ENCODE data around the gene CYP2A13.
"Not testable (repeated sequence)": the region's sequence is repeated elsewhere in the genome, so short reads cannot be mapped to it uniquely, and the experiment has no call there.

CYP2A13 gene, protein sequence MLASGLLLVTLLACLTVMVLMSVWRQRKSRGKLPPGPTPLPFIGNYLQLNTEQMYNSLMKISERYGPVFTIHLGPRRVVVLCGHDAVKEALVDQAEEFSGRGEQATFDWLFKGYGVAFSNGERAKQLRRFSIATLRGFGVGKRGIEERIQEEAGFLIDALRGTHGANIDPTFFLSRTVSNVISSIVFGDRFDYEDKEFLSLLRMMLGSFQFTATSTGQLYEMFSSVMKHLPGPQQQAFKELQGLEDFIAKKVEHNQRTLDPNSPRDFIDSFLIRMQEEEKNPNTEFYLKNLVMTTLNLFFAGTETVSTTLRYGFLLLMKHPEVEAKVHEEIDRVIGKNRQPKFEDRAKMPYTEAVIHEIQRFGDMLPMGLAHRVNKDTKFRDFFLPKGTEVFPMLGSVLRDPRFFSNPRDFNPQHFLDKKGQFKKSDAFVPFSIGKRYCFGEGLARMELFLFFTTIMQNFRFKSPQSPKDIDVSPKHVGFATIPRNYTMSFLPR

DNA sequence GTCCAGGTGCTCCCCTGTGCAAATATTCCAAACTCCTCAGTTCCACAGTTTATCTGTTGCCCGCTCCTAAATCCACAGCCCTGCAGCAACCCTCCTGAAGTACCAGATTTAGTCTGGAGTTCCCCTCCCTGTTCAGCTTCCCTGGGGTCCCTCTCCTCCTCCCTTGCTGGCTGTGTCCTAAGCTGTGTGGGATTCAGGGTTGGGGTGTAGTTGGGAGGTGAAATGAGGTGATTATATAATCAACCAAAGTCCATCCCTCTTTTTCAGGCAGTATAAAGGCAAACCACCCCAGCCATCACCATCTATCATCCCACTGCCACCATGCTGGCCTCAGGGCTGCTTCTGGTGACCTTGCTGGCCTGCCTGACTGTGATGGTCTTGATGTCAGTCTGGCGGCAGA, at the start of gene CYP2A13:
CYP2A13 (plus strand) TSS at position 301 of the 400 bp plus-strand sequence; CDS start at position 322, 21 bp downstream.
- no peak for FAIRE-seq

GRCh38 chr19:41039806-41040205, 48.4 kb upstream of the CYP2A13 start:
- no peak for FAIRE-seq

GRCh38 chr19:41045095-41045494, 43.2 kb upstream of the CYP2A13 start:
- FAIRE-seq: not testable (repeated sequence)

DNA sequence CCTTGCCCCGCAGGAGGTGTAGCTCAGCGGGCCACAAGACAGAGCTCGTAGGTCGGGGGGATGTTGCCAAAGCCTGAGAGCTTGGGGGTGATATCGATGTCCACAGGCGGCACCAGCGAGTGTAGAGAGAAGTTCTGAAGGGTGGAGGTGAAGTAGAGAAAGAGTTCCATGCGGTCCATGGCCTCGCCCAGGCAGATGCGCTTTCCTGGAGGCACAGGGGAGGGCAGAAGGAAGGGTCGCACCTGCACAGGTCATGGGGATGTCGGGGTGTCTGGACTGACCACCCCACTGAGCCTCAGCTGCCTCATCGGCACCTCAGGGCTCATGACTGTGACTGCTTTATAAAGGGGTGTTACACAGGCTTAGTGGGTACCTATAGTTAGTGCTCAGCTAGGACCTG, 37.8 kb upstream of the CYP2A13 start:
- no peak for FAIRE-seq

DNA sequence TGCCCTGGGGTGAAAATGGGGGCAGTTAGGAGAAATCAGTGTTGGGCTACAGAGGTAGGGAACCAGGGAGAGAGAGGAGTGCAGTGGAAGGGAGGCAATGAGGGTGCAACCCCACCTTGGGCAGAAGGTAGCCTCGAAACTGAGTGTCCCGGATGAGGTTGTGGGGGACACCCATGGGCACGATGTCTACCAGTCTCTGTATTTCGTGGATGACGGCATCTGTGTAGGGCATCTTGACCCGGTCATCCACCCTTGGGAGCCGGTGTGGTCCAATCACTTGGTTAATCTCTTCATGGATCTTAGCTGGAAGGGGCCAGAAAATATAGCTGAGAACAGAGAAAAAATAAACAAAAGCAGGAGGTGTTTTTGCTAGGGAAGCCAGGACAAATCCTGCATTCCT, 36.1 kb upstream of the CYP2A13 start:
- not testable (repeated sequence) for FAIRE-seq

- FAIRE-seq: not testable (repeated sequence)
Observed at GRCh38 chr19:41053331-41053730, 34.9 kb upstream of the CYP2A13 start.

DNA sequence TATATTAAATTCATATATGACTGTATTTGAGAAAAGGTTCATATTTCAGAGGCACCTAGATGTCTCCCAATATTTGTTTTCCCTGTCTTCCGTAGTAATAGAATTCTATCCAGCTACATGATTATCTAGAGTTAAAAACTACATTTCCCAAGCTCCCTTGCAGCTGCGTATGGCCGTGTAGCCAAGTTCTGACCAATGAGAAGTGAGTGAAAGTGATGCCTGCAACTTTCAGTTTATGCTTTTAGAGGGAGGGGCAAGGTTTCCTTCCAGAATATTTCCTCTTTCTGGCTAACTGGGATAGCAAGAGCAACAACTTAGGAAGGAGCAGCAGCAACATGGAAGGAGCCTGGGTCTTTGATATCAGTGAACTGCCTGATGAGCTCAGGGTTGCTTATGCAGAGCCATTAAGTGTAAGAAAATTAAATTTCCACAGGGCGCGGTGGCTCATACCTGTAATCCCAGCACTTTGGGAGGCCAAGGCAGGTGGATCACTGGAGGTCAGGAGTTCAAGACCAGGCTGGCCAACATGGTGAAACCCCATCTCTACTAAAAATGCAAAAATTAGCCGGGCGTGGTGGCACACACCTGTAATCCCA, 23.2 kb upstream of the CYP2A13 start:
- FAIRE-seq: no peak

GRCh38 chr19:41076286-41076685, 12.0 kb upstream of the CYP2A13 start:
- FAIRE-seq: no peak

DNA sequence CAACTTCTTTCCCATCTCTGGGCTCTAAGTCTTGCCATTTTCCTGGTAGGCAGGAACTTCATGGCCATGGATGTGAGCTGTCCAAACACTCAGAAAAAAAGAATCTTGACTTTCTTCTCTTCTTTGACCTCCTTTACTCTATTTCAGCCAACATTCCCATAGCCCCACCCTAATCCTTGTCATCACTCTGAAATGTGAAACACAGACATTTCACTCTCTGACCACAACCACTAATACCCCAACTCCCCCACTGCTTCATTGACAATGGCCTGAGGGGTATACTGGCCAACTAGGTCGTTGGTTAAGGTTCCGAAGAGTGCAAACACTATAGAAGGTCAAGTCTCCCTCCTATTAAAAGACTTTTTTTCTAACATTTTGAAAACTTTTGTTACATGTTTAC, 4.7 kb upstream of the CYP2A13 start:
- no peak for FAIRE-seq

- no peak for FAIRE-seq
Observed at GRCh38 chr19:41085748-41086415, 2.4 kb upstream of the CYP2A13 start.

DNA sequence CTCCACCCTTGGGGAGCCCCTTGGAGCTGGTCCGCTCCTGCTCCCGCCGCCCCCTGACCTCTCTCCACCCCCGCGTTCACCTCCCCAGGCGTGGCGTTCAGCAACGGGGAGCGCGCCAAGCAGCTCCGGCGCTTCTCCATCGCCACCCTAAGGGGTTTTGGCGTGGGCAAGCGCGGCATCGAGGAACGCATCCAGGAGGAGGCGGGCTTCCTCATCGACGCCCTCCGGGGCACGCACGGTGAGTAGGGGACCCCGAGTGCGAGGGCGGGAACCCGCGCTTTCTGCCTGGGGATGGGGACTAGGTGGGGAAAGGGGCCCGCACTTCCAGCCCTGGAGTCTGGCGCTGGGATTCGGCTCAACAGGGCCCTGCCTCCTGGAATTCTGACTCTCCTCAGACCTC, 1.7 kb downstream of the CYP2A13 start:
- FAIRE-seq: no peak

DNA sequence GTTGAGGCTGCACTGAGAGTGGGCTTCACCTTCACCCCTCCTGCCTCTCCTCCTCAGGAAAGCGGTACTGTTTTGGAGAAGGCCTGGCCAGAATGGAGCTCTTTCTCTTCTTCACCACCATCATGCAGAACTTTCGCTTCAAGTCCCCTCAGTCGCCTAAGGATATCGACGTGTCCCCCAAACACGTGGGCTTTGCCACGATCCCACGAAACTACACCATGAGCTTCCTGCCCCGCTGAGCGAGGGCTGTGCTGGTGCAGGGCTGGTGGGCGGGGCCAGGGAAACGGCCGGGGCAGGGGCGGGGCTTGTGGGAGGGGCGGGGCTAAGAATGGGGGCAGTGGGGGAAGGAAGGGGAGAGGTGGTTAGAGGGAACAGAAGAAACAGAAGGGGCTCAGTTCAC, 7.5 kb downstream of the CYP2A13 start:
- no peak for FAIRE-seq

- no peak for FAIRE-seq
Observed at GRCh38 chr19:41096353-41096752, 8.1 kb downstream of the CYP2A13 start.

DNA sequence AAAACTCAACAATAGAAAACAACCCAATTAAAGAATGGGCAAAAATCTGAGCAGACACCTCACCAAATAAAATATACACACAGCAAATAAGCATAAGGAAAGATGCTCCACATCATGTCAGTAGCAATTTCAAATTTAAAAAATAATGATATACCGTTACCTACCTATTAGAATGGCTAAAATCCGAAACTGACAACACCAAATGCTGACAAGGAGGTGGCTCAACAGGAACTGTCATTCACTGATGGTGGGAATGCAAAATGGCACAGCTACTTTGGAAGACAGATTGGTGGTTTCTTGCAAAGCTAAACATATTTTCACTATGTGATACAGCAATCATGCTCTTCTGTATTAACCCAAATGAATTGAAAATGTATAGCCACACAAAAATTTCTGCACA, 9.1 kb downstream of the CYP2A13 start:
- FAIRE-seq: no peak

- FAIRE-seq: no peak
Observed at GRCh38 chr19:41098762-41099161, 10.5 kb downstream of the CYP2A13 start.

DNA sequence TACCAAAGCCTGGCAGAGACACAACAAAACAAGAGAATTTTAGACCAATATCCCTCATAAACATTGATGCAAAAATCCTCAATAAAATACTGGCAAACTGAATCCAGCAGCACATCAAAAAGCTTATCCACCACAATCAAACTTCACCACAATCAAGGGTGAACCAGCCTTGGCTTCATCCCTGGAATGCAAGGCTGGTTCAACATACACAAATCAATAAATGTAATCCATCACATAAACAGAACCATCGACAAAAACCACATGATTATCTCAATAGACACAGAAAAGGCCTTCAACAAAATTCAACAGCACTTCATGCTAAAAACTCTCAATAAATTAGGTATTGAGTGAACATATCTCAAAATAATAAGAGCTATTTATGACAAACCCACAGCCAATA, 14.0 kb downstream of the CYP2A13 start:
- FAIRE-seq: not testable (repeated sequence)

- no peak for FAIRE-seq
Observed at GRCh38 chr19:41106177-41106576, 17.9 kb downstream of the CYP2A13 start.

DNA sequence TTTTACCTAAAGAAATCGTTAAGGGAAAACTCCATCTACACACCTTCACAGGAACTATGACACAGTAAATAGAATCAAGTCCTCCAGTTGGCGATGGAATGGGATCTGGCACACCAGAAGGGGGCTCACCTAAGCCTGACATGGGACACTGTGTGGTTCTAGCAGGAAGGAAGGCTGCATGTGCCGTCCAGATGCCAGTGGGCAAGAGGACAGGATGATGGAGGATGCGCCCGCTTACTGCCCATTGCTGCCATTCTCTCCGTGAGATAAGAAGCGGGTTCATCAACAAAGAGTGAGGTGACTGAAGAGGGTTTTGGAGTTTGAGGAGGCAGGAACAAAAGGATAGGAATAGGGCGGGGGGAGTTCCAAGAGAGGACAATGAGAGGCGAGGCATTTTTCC, 23.0 kb downstream of the CYP2A13 start:
- no peak for FAIRE-seq

GRCh38 chr19:41111750-41112295, 23.6 kb downstream of the CYP2A13 start:
- no peak for FAIRE-seq

DNA sequence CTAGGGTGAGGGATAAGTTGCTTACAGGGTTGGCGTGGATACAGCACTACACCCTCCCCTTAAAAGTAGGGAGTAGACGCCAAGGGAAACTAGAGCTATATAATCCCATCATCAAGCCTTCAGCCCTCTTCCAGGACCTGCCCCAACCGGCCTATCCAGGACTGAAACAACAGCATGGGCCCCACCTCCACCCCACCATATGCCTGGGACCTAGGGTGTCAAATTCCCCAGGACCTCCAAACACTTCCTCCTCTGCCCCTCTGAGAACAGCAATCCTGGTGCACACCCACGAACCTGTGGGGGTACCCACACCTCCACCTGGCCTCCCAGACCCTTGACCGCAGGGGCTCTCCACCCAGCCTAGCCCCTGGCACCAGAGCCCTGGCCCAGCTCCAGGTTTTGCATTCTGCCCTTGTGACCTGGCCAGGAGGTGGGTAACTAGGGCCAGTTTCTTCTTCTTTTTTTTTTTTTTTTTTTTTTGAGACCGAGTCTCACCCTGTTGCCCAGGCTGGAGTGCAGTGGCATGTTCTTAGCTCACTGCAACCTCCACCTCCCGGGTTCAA, 24.6 kb downstream of the CYP2A13 start:
- FAIRE-seq: no peak

DNA sequence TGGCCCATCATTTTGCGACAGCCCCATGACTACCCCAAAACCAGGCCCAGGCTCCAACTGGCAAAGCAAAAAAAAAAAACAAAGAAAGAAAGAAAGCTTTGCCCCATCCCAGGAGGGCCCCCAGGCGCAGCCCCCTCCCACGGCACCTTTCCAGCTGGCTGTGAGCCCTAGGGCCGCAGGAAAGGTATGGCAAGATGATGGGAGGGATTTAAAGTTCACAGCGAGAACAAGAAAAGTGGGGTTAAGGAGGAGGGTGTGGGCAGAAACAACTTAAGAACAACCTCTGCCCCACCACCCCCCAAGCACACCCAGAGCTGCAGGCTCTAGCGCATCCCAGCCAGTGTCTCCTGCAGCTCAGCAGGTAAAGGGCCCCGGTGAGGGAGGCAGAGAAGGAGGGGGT, 25.9 kb downstream of the CYP2A13 start, which contains the start of gene CYP2F1:
CYP2F1 (plus strand) TSS at position 301 of the 400 bp plus-strand sequence. CDS start 1,757 bp downstream, outside the sequence.
- no peak for FAIRE-seq

DNA sequence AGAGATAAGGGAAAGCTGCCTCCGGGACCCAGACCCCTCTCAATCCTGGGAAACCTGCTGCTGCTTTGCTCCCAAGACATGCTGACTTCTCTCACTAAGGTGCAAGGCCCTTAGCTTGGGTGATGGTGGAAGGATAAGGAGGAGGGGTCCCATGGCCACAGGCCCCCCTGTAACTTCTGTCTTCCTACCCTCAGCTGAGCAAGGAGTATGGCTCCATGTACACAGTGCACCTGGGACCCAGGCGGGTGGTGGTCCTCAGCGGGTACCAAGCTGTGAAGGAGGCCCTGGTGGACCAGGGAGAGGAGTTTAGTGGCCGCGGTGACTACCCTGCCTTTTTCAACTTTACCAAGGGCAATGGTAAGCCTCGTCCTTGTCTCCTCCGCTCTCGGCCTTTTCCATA, 28.0 kb downstream of the CYP2A13 start:
- FAIRE-seq: no peak
